AG04449 (cell line): Measurements from ENCODE around the gene TSKS.

Experiments used
- CTCF ChIA-PET: fragments of 350-600 bp; formaldehyde crosslinking; extraction: SDS; loops from one replicate; lab custom pipeline; 2021; ENCODE audit warnings: antibody characterized with exemption; lab: Yijun Ruan, JAX
- POLR2A ChIA-PET: fragments of 400-600, 350-600 bp; formaldehyde crosslinking; extraction: SDS; loops from one replicate; lab custom pipeline; 2020; ENCODE audit warnings: antibody characterized with exemption, inconsistent platforms; lab: Yijun Ruan, JAX
- DNase-seq: peaks from one replicate; pipeline ENCODE4 v3.0.0-alpha.2; 2010; ENCODE audit warnings: low read depth, low spot score
- H3K4me3 ChIP-seq: 2 replicates; pipeline ENCODE4 v1.5.1; 2011; ENCODE audit warnings: low read depth, mild to moderate bottlenecking, control low read depth, low read length
- CTCF ChIP-seq: IDR thresholded peaks from one replicate; pipeline ENCODE4 v1.5.1; 2011; ENCODE audit warnings: mild to moderate bottlenecking, moderate library complexity, low read length, control low read depth, inconsistent platforms; ENCODE audit not compliant: insufficient read depth; ENCODE audit errors: missing control alignments

The TSKS gene

GRCh38 chr19:49790866-49791265 lies 27.8 kb upstream of the TSKS start:
- no peak for TF ChIP-seq CTCF

GRCh38 chr19:49788857-49789256 lies 25.8 kb upstream of the TSKS start:
- POLR2A ChIA-PET = interaction anchor here (0.7 kb wide), 1 partner anchor 21 kb away, joined by 4 read pairs; no protein-coding TSS in a partner anchor
- no peak overlapping the region for H3K4me3 ChIP-seq
- no peak for TF ChIP-seq CTCF
- CTCF ChIA-PET = no interaction called here
- no peak for DNase-seq

More at GRCh38 chr19:49790866-49791265, 27.8 kb upstream of the TSKS start:
- H3K4me3 ChIP-seq = no peak overlapping the region
- ChIA-PET POLR2A (no interaction called here), CTCF (no interaction called here)
- DNase-seq = no peak

- no peak overlapping the region for H3K4me3 ChIP-seq
- ChIA-PET POLR2A (no interaction called here), CTCF (no interaction called here)
- TF ChIP-seq CTCF = no peak
- DNase-seq = no peak
Observed at GRCh38 chr19:49787746-49788145, 24.6 kb upstream of the TSKS start.

GRCh38 chr19:49786376-49786820 lies 23.3 kb upstream of the TSKS start:
- TF ChIP-seq CTCF = no peak
- H3K4me3 ChIP-seq = no peak overlapping the region
- CTCF ChIA-PET = interaction anchor here (0.9 to 1.3 kb wide), 3 partner anchors 10 to 105 kb away, joined by 4 to 5 read pairs (median 4); no protein-coding TSS in a partner anchor
- DNase-seq = no peak
- POLR2A ChIA-PET = interaction anchor here (0.5 to 0.8 kb wide), 3 partner anchors 20 to 69 kb away, joined by 3 to 4 read pairs (median 3); partner anchors contain the start of genes AP2A1 and TSKS

GRCh38 chr19:49782515-49782914 lies 19.4 kb upstream of the TSKS start:
- CTCF ChIA-PET = no interaction called here
- H3K4me3 ChIP-seq = no peak overlapping the region
- TF ChIP-seq CTCF = no peak
- POLR2A ChIA-PET = no interaction called here
- no peak for DNase-seq

- POLR2A ChIA-PET = no interaction called here
- CTCF ChIA-PET = no interaction called here
- H3K4me3 ChIP-seq = no peak overlapping the region
- DNase-seq = no peak
- no peak for TF ChIP-seq CTCF
Observed at GRCh38 chr19:49781394-49781793, 18.3 kb upstream of the TSKS start.
